ENCODE measurements around the gene AUTS2.

- TF ChIP-seq, protein P1, sequence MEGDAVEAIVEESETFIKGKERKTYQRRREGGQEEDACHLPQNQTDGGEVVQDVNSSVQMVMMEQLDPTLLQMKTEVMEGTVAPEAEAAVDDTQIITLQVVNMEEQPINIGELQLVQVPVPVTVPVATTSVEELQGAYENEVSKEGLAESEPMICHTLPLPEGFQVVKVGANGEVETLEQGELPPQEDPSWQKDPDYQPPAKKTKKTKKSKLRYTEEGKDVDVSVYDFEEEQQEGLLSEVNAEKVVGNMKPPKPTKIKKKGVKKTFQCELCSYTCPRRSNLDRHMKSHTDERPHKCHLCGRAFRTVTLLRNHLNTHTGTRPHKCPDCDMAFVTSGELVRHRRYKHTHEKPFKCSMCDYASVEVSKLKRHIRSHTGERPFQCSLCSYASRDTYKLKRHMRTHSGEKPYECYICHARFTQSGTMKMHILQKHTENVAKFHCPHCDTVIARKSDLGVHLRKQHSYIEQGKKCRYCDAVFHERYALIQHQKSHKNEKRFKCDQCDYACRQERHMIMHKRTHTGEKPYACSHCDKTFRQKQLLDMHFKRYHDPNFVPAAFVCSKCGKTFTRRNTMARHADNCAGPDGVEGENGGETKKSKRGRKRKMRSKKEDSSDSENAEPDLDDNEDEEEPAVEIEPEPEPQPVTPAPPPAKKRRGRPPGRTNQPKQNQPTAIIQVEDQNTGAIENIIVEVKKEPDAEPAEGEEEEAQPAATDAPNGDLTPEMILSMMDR (IDR thresholded peaks at IDR 0.05): no peak
- TF ChIP-seq POLR2A (IDR thresholded peaks at IDR 0.05): no peak
Measured at GRCh38 chr7:70301673-70302185, 703.5 kb downstream of the AUTS2 start.
